DND-41 (cell line): Measurements from ENCODE around the gene SERINC3.

ENCODE experiments used
- ATAC-seq: fragments of 200-7000 bp; cut with Tn5 transposase; 3 replicates; pipeline ENCODE4 v1.9.1; 2021; ENCODE audit warnings: low read depth; ENCODE audit not compliant: insufficient read depth
- DNase-seq: peaks from one replicate; pipeline ENCODE4 v3.0.0-alpha.2; 2020
- H2AFZ ChIP-seq: 2 replicates; pipeline ENCODE4 v1.6.0; 2012; ENCODE audit warnings: low read depth, low read length
- H3K27ac ChIP-seq: 2 replicates; pipeline ENCODE4 v1.5.1; 2012; ENCODE audit warnings: low read length, inconsistent platforms
- H3K27me3 ChIP-seq: fragments of 200-600 bp; sonication (generic); 2 replicates; pipeline ENCODE4 v1.6.0; 2012; ENCODE audit warnings: low read length, mild to moderate bottlenecking, inconsistent platforms; ENCODE audit not compliant: insufficient read depth, poor library complexity
- H3K36me3 ChIP-seq: 2 replicates; pipeline ENCODE4 v1.5.1; 2012; ENCODE audit warnings: low read length, inconsistent platforms; ENCODE audit not compliant: insufficient read depth
- H3K4me1 ChIP-seq: 2 replicates; pipeline ENCODE4 v1.5.1; 2012; ENCODE audit warnings: mild to moderate bottlenecking, low read length; ENCODE audit not compliant: insufficient read depth
- H3K4me2 ChIP-seq: 2 replicates; pipeline ENCODE4 v1.6.0; 2012; ENCODE audit warnings: mild to moderate bottlenecking, moderate library complexity, low read length, inconsistent platforms; ENCODE audit not compliant: insufficient read depth
- H3K4me3 ChIP-seq, 2 experiments: fragments of 200-600 bp in 1 of 2; shearing (Covaris generic) in 1 of 2; 2 replicates each; pipeline ENCODE4 v1.5.1; 2012 to 2016; ENCODE audit warnings: inconsistent platforms in 2 of 2, low read length in 2 of 2, mild to moderate bottlenecking in 2 of 2, low read depth in 1 of 2, moderate library complexity in 1 of 2
- H3K79me2 ChIP-seq: 2 replicates; pipeline ENCODE4 v1.6.0; 2012; ENCODE audit warnings: low read length, inconsistent platforms; ENCODE audit not compliant: insufficient read depth
- H3K9ac ChIP-seq: 2 replicates; pipeline ENCODE4 v1.6.0; 2012; ENCODE audit warnings: low read depth, mild to moderate bottlenecking, inconsistent platforms, low read length, moderate library complexity
- H3K9me3 ChIP-seq: 2 replicates; pipeline ENCODE4 v1.5.1; 2012; ENCODE audit warnings: low read length, moderate library complexity, mild to moderate bottlenecking, inconsistent platforms; ENCODE audit not compliant: insufficient read depth, severe bottlenecking
- H4K20me1 ChIP-seq: 2 replicates; pipeline ENCODE4 v1.6.0; 2012; ENCODE audit warnings: low read length; ENCODE audit not compliant: insufficient read depth
- EZH2 ChIP-seq: IDR thresholded peaks from 3 replicates; pipeline ENCODE4 v1.6.1; 2012; ENCODE audit warnings: borderline replicate concordance, low read depth, mild to moderate bottlenecking, moderate library complexity, low read length, inconsistent platforms; ENCODE audit not compliant: severe bottlenecking
- TF ChIP-seq, protein P1 (sequence below): IDR thresholded peaks from 2 replicates; pipeline ENCODE4 v1.5.1; 2012; ENCODE audit warnings: borderline replicate concordance, low read length, moderate library complexity, mild to moderate bottlenecking; ENCODE audit not compliant: poor library complexity, severe bottlenecking; ENCODE audit errors: extremely low read depth

SERINC3 gene

DNA sequence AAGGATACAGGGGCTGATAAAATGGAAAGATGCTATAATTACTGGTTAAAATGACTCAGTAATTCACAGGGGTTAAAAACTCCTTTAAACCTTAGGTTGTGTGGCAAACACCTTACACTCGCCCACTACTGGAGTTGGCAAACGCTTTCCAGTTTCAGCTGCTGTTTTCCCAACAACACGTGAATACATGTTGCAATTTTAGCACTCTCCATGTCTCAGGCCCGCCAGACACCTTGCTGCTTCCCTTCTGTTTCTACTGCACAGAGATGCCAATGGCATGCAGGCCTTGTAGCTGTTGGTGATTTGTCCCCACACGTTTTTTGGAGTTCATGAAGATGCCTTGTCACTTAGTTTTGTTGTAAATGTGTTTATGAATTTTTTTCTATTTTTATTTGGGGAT is 51.5 kb downstream of the SERINC3 start:
- Histone ChIP-seq H3K79me2 (no peaks in the 10 kb centered on the region), H3K4me3 (no peak overlapping the region), H3K9me3 (no peaks in the 10 kb centered on the region), H3K27ac (no peak overlapping the region), H3K4me2 (no peak overlapping the region), H3K36me3 (no peaks in the 10 kb centered on the region), H3K9ac (no peak overlapping the region), H2AFZ (no peak overlapping the region), H4K20me1 (no peaks in the 10 kb centered on the region), H3K4me1 (peaks cover 6% of the 10 kb centered on the region), H3K27me3 (no peaks in the 10 kb centered on the region)
- DNase-seq (no peak), ATAC-seq (no peak)
- no peak for TF ChIP-seq EZH2
- TF ChIP-seq, protein P1, sequence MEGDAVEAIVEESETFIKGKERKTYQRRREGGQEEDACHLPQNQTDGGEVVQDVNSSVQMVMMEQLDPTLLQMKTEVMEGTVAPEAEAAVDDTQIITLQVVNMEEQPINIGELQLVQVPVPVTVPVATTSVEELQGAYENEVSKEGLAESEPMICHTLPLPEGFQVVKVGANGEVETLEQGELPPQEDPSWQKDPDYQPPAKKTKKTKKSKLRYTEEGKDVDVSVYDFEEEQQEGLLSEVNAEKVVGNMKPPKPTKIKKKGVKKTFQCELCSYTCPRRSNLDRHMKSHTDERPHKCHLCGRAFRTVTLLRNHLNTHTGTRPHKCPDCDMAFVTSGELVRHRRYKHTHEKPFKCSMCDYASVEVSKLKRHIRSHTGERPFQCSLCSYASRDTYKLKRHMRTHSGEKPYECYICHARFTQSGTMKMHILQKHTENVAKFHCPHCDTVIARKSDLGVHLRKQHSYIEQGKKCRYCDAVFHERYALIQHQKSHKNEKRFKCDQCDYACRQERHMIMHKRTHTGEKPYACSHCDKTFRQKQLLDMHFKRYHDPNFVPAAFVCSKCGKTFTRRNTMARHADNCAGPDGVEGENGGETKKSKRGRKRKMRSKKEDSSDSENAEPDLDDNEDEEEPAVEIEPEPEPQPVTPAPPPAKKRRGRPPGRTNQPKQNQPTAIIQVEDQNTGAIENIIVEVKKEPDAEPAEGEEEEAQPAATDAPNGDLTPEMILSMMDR, result no peak

DNA sequence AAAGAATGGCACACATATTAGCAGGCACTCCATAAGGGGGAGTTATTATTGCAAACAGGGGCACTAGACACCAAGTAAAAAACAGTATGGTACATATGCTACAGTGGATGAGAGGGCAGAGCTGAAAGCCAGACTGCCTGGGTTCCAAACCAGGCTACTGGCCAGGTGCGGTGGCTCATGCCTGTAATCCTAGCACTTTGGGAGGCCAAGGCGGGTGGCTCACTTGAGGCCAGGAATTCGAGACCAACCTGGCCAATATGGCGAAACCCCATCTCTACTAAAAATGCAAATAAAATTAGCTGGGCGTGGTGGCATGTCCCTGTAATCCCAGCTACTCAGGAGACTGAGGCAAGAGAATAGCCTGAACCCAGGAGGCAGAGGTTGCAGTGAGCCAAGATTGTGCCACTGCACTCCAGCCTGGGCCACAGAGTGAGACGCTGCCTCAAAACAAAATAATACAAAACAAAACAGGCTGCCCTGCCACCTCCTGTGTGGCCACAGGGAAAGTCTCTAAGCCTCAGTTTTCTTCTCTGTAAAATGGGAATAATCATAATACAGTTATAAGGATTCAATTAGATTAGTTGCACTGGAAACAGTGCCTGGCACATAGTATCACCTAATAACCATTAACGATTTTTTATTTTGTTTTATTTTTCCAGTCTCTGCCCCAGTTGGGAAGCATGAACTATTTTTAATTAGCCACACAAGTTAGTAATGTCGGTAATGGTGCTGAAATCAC is 53.7 kb downstream of the SERINC3 start:
- no peak for TF ChIP-seq EZH2
- TF ChIP-seq, protein P1, result no peak
- Histone ChIP-seq H3K79me2 (no peaks in the 10 kb centered on the region), H3K4me3 (no peak overlapping the region), H3K9ac (no peak overlapping the region), H3K9me3 (no peaks in the 10 kb centered on the region), H2AFZ (no peak overlapping the region), H3K4me1 (no peaks in the 10 kb centered on the region), H3K4me2 (no peak overlapping the region), H3K27ac (no peak overlapping the region), H3K27me3 (no peaks in the 10 kb centered on the region), H3K36me3 (no peaks in the 10 kb centered on the region), H4K20me1 (no peaks in the 10 kb centered on the region)
- ATAC-seq (no peak), DNase-seq (no peak)

GRCh38 chr20:44467289-44467883 is 54.5 kb downstream of the SERINC3 start:
- H3K79me2 ChIP-seq, result no peaks in the 10 kb centered on the region
- TF ChIP-seq, protein P1, result no peak
- no peak for TF ChIP-seq EZH2

More at GRCh38 chr20:44467289-44467883, 54.5 kb downstream of the SERINC3 start:
- no peaks in the 10 kb centered on the region for H3K36me3 ChIP-seq
- H3K4me1 ChIP-seq, result no peaks in the 10 kb centered on the region
- no peak overlapping the region for H3K4me2 ChIP-seq
- no peak overlapping the region for H3K27ac ChIP-seq
- DNase-seq (no peak), ATAC-seq (no peak)
- no peaks in the 10 kb centered on the region for H4K20me1 ChIP-seq
- H3K9ac ChIP-seq, result no peak overlapping the region
- no peaks in the 10 kb centered on the region for H3K9me3 ChIP-seq
- H2AFZ ChIP-seq, result no peak overlapping the region
- H3K4me3 ChIP-seq, result no peak overlapping the region
- H3K27me3 ChIP-seq, result no peaks in the 10 kb centered on the region
